OCI-LY3 (cell line): ENCODE results near the gene ZNF366.

ENCODE experiments used
- H2AFZ ChIP-seq: fragments of 200-600, 300-600 bp; shearing (Covaris generic); 2 replicates; pipeline ENCODE4 v1.6.0; 2014; ENCODE audit warnings: antibody characterized with exemption, low read depth, low read length
- H3K27ac ChIP-seq: fragments of 200-600, 300-600 bp; sonication (generic); 2 replicates; pipeline ENCODE4 v1.5.1; 2014; ENCODE audit warnings: mild to moderate bottlenecking, low read length, moderate library complexity, mixed read lengths
- H3K27me3 ChIP-seq: fragments of 200-600, 300-600 bp; sonication (generic); 2 replicates; pipeline ENCODE4 v1.6.1; 2014; ENCODE audit warnings: low read depth, low read length, mixed read lengths
- H3K36me3 ChIP-seq: fragments of 200-600, 300-600 bp; sonication (generic); replicated peaks from 2 replicates; pipeline ENCODE3; 2014; ENCODE audit warnings: low read depth, low read length, mixed read lengths
- H3K4me1 ChIP-seq: fragments of 300-600, 200-600 bp; sonication (generic); 2 replicates; pipeline ENCODE4 v1.6.1; 2014; ENCODE audit warnings: low read length, mixed read lengths
- H3K4me2 ChIP-seq: fragments of 200-600, 300-600 bp; sonication (generic); 2 replicates; pipeline ENCODE4 v1.6.1; 2014; ENCODE audit warnings: low read length, mixed read lengths
- H3K4me3 ChIP-seq: fragments of 300-600, 200-600 bp; sonication (generic); 2 replicates; pipeline ENCODE4 v1.5.1; 2014; ENCODE audit warnings: antibody characterized with exemption, mild to moderate bottlenecking, low read length, moderate library complexity
- H3K79me2 ChIP-seq: fragments of 300-600, 200-600 bp; shearing (Covaris generic); 2 replicates; pipeline ENCODE4 v1.6.1; 2014; ENCODE audit warnings: mild to moderate bottlenecking, low read length, mixed read lengths
- H3K9ac ChIP-seq: fragments of 300-600, 200-600 bp; shearing (Covaris generic); 2 replicates; pipeline ENCODE4 v1.6.0; 2014; ENCODE audit warnings: mild to moderate bottlenecking, low read length, moderate library complexity
- H3K9me3 ChIP-seq: fragments of 200-600, 300-600 bp; shearing (Covaris generic); 2 replicates; pipeline ENCODE4 v1.6.1; 2014; ENCODE audit warnings: low read length, mixed read lengths; ENCODE audit not compliant: insufficient read depth
- H4K20me1 ChIP-seq: fragments of 200-600, 300-600 bp; sonication (generic); 2 replicates; pipeline ENCODE4 v1.6.1; 2016; ENCODE audit warnings: low read length, mixed read lengths; ENCODE audit not compliant: insufficient read depth
- CTCF ChIP-seq: fragments of 200-600, 300-600 bp; sonication (generic); IDR thresholded peaks from 2 replicates; pipeline ENCODE4 v1.5.1; 2014; ENCODE audit warnings: antibody characterized with exemption, low read length, low read depth
- EZH2phosphoT487 ChIP-seq: fragments of 200-600 bp; shearing (Covaris generic); IDR thresholded peaks from 2 replicates; pipeline ENCODE4 v1.6.1; 2018; ENCODE audit warnings: antibody characterized with exemption, mixed run types, low read depth

Gene ZNF366

DNA sequence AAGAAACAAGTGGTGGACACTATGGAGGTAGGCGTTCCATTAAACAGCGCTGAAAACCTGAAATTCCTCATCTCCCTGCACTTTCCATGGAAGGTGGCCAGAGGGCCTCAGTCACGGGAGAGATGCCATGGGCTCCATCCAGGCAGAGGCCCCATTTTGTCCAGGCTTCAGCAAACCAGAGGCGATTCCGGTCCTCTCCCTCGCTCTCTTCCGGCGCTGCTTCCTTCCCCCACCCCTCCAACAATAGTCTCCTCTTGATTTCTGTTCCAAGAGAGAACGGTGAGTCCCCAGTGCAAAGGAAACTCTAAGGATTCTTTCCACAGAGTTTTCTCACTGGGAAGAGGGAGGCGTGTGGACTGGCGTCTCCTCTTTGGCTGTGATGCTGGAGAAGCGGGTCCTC is 7.5 kb downstream of the ZNF366 start:
- H2AFZ ChIP-seq: no peak overlapping the region
- no peaks in the 10 kb centered on the region for H3K9me3 ChIP-seq
- TF ChIP-seq CTCF: no peak
- no peak overlapping the region for H3K4me3 ChIP-seq
- H3K4me2 ChIP-seq: no peak overlapping the region
- no peak overlapping the region for H3K9ac ChIP-seq
- H3K27me3 ChIP-seq: 0 out of 2 replicates have a peak, but pooled peaks cover 9% of the 10 kb centered on the region
- H3K27ac ChIP-seq: no peak overlapping the region
- no peaks in the 10 kb centered on the region for H3K79me2 ChIP-seq
- no peaks in the 10 kb centered on the region for H4K20me1 ChIP-seq
- H3K36me3 ChIP-seq: no peaks in the 10 kb centered on the region
- H3K4me1 ChIP-seq: no peaks in the 10 kb centered on the region

GRCh38 chr5:72499090-72499489 is 8.1 kb downstream of the ZNF366 start:
- Histone ChIP-seq H2AFZ (no peak overlapping the region), H3K27me3 (0 out of 2 replicates have a peak, but pooled peaks cover 9% of the 10 kb centered on the region), H3K4me2 (no peak overlapping the region), H3K79me2 (no peaks in the 10 kb centered on the region), H3K27ac (no peak overlapping the region), H4K20me1 (no peaks in the 10 kb centered on the region), H3K9me3 (no peaks in the 10 kb centered on the region), H3K9ac (no peak overlapping the region), H3K4me3 (no peak overlapping the region), H3K36me3 (no peaks in the 10 kb centered on the region), H3K4me1 (no peaks in the 10 kb centered on the region)
- no peak for TF ChIP-seq CTCF

- no peak overlapping the region for H2AFZ ChIP-seq
- 0 out of 2 replicates have a peak, but pooled peaks cover 9% of the 10 kb centered on the region for H3K27me3 ChIP-seq
- no peaks in the 10 kb centered on the region for H3K4me1 ChIP-seq
- H3K9me3 ChIP-seq: no peaks in the 10 kb centered on the region
- H3K27ac ChIP-seq: no peak overlapping the region
- no peak overlapping the region for H3K4me3 ChIP-seq
- H3K4me2 ChIP-seq: no peak overlapping the region
- H3K9ac ChIP-seq: no peak overlapping the region
- TF ChIP-seq EZH2phosphoT487 (no peak), CTCF (no peak)
- H3K36me3 ChIP-seq: no peaks in the 10 kb centered on the region
- H4K20me1 ChIP-seq: no peaks in the 10 kb centered on the region
- H3K79me2 ChIP-seq: no peaks in the 10 kb centered on the region
Observed at GRCh38 chr5:72498284-72498683, 8.9 kb downstream of the ZNF366 start.

DNA sequence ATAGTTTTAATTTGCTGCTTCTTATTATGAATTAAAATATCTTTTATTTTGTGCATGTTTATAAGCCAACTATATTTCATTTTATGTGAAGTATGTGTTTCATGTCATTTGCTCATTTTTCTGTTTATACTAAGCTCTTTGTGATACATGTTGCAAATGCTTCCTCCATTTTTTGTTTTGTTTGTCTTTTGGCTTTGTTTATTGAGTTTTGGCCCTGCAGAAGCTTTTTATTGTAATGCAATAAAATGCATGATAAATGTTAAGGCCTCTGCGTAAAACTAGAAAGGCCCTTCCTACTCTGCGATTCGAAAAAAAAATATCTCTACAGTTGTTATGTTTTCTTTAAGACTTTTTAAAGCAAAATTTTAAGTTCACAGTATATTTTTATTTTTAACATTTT is 9.4 kb downstream of the ZNF366 start:
- Histone ChIP-seq H3K4me1 (no peaks in the 10 kb centered on the region), H4K20me1 (no peaks in the 10 kb centered on the region), H3K79me2 (no peaks in the 10 kb centered on the region), H3K36me3 (no peaks in the 10 kb centered on the region), H3K4me2 (no peak overlapping the region), H3K27me3 (peaks cover 9% of the 10 kb centered on the region; the same call in 1 of the 2 replicates), H3K9me3 (no peaks in the 10 kb centered on the region), H3K9ac (no peak overlapping the region), H3K4me3 (no peak overlapping the region), H2AFZ (no peak overlapping the region), H3K27ac (no peak overlapping the region)
- TF ChIP-seq EZH2phosphoT487: no peak
- no peak for TF ChIP-seq CTCF
